Stimulated activated effector memory CD8-positive, alpha-beta T cell treated with anti-CD3 and anti-CD28 coated beads, Interleukin-12 subunit alpha, Interleukin-12 subunit beta, amount 100 ng/mL, for 72 hours (primary cell): Measurements from ENCODE around the gene RIMBP2.

Experiments
- ATAC-seq: fragments of 150-1000 bp; cut with Tn5 transposase; 2 replicates; pipeline ENCODE4 v1.10.0; 2021
- DNase-seq, 2 donors: peaks; one replicate each; pipeline ENCODE4 v3.0.0; 2021 to 2022; ENCODE audit warnings: low spot score in 2 of 2
- H3K27ac Mint-ChIP-seq: one replicate; pipeline ENCODE4 v1.8.0; 2022; ENCODE audit warnings: mild to moderate bottlenecking, mixed read lengths
- H3K36me3 Mint-ChIP-seq: one replicate; pipeline ENCODE4 v1.8.0; 2022; ENCODE audit warnings: mild to moderate bottlenecking, mixed read lengths
- H3K4me1 Mint-ChIP-seq: one replicate; pipeline ENCODE4 v1.8.0; 2022; ENCODE audit warnings: mixed read lengths
- H3K4me3 Mint-ChIP-seq: one replicate; pipeline ENCODE4 v1.8.0; 2022; ENCODE audit warnings: mild to moderate bottlenecking, mixed read lengths
- H3K9me3 Mint-ChIP-seq: one replicate; pipeline ENCODE4 v1.8.0; 2022; ENCODE audit warnings: mixed read lengths

Gene RIMBP2

DNA sequence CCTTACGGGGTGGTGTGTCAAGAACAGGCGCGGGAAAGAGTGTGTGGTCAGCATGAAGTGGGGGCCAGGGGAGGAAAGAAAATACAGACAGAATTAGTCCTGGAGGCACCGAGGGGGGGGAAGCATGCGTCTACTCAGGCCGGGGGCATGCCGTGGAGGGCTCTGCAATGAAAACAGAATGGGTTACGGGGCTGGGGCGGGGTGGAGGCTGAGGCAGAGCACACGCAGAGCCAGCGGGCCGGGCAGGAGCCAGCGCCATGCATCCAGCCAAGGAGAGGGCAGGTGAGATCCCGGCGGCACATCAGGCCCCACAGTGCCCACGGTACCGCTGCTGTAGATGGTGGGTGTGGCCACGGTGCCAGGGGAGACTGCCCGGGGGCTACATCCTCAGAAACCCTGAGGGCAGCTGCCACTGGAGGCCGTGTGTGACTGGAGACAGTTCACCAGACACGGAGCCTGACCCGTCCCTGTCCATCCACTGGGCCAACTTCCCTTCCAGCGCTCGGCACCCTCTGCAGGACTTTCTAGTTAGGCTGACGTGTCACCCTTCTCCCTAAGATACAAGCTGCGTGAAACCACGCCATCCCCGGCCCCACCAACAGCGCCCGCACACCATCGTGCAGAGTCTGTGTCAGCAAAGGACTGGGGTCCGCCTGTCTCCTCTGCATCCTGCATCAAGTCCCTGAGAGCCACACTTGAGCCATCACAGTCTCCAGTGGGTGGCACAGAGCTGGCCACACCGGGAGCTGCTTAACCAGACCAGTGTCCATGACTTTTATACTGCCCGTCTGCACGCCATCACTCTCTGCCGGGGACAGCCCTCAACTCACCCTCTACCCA, 291.0 kb downstream of the RIMBP2 start:
- Mint-ChIP-seq H3K4me3 (no peak overlapping the region), H3K36me3 (no peaks in the 10 kb centered on the region), H3K27ac (no peak overlapping the region), H3K9me3 (no peaks in the 10 kb centered on the region), H3K4me1 (no peaks in the 10 kb centered on the region)
- ATAC-seq (no peak), DNase-seq (no peak)

DNA sequence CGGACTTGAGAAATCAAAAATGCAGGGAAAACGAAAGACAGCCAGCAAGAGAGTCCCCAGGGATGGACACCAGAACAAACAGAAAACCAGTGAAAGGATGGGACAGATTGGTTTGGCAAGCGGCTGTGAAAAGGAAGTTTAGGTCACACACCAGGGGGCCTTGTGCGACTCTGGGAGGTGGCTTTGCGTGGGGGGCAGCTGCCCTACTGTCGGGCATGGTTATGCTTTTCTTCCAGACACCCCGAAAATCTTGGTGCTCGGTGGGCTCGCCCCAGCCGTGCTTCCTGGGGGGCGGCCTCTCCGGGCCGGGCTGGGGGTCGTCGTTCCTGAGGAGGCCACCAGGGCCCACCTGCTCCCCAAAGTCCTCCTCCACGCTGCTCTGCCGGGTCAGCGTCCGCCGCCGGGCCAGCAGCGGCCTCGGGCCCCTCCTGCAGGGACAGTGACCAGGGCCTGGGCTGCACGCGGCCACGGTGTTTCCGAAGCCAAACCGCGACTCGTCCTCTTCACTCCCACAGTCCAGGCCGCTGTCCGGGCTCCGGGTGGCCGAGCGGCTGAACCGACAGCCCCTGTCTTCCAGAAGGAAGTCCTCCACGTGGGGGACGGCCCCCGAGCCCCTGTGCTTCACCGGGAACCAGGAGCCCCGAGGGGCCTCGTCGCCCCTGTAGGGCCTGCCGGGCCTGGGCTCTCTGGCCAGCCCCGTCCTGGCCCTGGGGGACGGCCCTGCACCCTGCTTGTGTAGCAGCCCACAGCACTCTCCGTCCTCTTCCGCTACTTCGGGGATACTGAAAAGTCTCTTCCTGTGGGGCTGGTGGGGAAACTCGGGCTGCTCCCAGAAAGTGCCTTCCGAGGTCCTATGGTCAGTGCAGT, 291.9 kb downstream of the RIMBP2 start:
- Mint-ChIP-seq H3K9me3 (no peaks in the 10 kb centered on the region), H3K4me1 (no peaks in the 10 kb centered on the region), H3K36me3 (no peaks in the 10 kb centered on the region), H3K27ac (no peak overlapping the region), H3K4me3 (no peak overlapping the region)
- ATAC-seq (no peak), DNase-seq (no peak)

- no peaks in the 10 kb centered on the region for H3K9me3 Mint-ChIP-seq
- no peak for ATAC-seq
These were observed 293.0 kb downstream of the RIMBP2 start for GRCh38 chr12:130423136-130423535.

DNA sequence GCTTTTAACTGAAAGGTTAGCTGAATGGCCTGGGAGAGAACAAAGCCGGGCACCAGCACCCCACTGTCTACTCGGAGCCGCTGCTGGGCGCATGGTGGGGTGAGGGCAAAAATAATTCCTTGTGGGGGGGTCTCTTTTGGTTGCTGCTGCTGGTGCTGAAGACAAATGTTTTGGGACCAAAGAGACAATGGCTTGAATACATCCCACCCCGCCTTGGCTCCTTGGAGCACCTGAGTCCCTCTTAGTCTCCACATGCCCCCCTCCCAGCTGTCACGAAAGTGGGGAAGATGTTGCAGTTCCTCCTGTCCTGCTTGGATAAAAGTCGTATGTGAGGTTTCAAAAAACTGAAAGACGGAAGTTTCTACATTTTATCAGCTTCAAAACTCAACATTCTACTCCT, 293.4 kb downstream of the RIMBP2 start:
- Mint-ChIP-seq H3K4me1 (no peaks in the 10 kb centered on the region), H3K9me3 (no peaks in the 10 kb centered on the region), H3K36me3 (no peaks in the 10 kb centered on the region), H3K27ac (no peak overlapping the region), H3K4me3 (no peak overlapping the region)
- ATAC-seq (no peak), DNase-seq (no peak)

More at GRCh38 chr12:130423136-130423535, 293.0 kb downstream of the RIMBP2 start:
- H3K4me3 Mint-ChIP-seq = no peak overlapping the region
- no peak for DNase-seq
- no peak overlapping the region for H3K27ac Mint-ChIP-seq
- no peaks in the 10 kb centered on the region for H3K36me3 Mint-ChIP-seq
- H3K4me1 Mint-ChIP-seq = no peaks in the 10 kb centered on the region

- no peak for ATAC-seq
These were observed 294.2 kb downstream of the RIMBP2 start for GRCh38 chr12:130421896-130422295.

DNA sequence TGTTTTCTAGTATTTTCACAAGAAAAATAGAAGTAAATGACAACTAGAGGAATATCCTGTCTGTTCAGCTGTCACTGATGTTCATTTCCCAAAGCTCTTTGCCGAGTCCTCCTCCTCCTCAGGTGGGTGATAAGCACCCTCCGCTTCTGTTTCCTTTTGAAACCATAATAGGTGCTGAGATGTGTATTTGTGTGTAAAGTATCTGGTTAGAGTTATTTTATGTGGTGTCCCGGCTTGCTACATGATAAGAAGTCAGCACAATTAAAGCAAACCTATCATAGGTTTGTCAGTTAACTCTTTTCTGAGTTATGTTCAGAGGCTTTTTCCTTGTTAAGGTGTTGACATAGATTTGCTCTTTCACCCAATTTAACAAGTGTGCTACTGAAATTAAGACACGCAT, 296.0 kb downstream of the RIMBP2 start:
- Mint-ChIP-seq H3K9me3 (no peaks in the 10 kb centered on the region), H3K36me3 (no peaks in the 10 kb centered on the region), H3K4me1 (no peaks in the 10 kb centered on the region), H3K4me3 (no peak overlapping the region), H3K27ac (no peak overlapping the region)
- no peak for DNase-seq
- ATAC-seq = no peak

More at GRCh38 chr12:130421896-130422295, 294.2 kb downstream of the RIMBP2 start:
- Mint-ChIP-seq H3K36me3 (no peaks in the 10 kb centered on the region), H3K9me3 (no peaks in the 10 kb centered on the region), H3K4me3 (no peak overlapping the region), H3K27ac (no peak overlapping the region), H3K4me1 (no peaks in the 10 kb centered on the region)
- DNase-seq = no peak

GRCh38 chr12:130419116-130419515, 297.0 kb downstream of the RIMBP2 start:
- Mint-ChIP-seq H3K4me1 (no peaks in the 10 kb centered on the region), H3K4me3 (no peak overlapping the region), H3K9me3 (no peaks in the 10 kb centered on the region), H3K27ac (no peak overlapping the region), H3K36me3 (no peaks in the 10 kb centered on the region)
- DNase-seq = no peak
- ATAC-seq = peak; percentile 13

DNA sequence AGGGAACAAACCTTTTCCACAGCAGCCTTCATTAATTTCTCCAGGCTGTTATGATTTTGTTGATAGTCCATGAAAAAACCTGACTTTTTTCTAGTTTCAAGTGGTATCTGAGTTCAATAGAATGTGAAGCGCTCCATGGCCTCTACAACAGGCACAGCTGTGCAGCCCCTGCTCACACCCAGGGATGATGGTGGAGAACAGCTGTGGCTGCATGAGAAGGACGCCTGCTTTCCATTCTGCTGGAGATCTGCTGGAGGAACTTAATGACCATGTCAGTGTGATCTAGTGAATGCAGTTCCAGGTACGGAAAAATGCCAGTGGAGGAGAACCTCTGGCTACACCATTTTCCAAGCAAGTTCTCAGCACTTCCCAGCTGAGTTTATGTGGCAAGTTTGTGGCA, 297.8 kb downstream of the RIMBP2 start:
- DNase-seq (no peak), ATAC-seq (no peak)
- Mint-ChIP-seq H3K36me3 (no peaks in the 10 kb centered on the region), H3K4me3 (no peak overlapping the region), H3K4me1 (no peaks in the 10 kb centered on the region), H3K27ac (no peak overlapping the region), H3K9me3 (no peaks in the 10 kb centered on the region)

DNA sequence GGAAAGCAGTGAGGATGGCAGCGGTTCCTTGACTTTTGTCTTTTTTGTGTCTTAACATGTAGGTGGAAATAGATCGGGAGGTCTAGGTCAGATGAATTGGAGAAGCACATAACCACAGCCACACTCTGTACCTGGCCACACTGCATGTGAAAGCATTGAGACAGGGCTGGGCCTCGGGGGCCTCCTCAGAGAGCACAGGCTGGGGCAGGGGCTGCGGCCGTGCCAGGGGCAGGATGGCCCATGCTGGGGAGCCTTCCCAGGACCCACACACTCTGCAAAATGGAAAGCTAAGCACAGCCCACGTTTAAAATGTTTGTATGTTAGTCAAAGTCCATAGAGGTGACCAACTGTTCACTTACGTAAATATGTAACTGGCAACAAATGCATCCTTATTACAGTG, 301.7 kb downstream of the RIMBP2 start:
- no peaks in the 10 kb centered on the region for H3K9me3 Mint-ChIP-seq
- ATAC-seq (no peak), DNase-seq (peak in 1 of 2 donors; percentile 22)
- no peaks in the 10 kb centered on the region for H3K4me1 Mint-ChIP-seq
- H3K27ac Mint-ChIP-seq = no peak overlapping the region
- H3K36me3 Mint-ChIP-seq = no peaks in the 10 kb centered on the region
- no peak overlapping the region for H3K4me3 Mint-ChIP-seq

DNA sequence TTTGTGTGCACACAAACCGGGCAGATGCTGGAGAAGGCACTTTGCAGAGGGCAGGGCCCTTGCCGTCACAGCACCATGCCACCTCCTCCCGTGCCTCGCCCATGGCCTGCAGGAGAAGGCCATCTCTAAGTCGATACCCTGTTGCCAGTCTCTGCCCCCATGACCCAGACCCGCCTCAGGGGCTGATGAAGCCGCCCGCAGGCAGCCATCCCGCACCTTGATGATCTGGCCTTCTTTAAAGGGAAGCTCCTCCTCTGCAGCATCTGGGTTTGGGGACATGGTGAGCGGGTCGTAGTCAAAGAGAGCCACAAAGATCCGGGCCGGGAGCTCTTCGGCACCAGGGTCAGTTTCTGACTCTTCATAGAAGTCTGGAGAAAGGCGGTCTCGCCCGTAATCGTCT, 302.2 kb downstream of the RIMBP2 start:
- Mint-ChIP-seq H3K27ac (no peak overlapping the region), H3K36me3 (no peaks in the 10 kb centered on the region), H3K4me1 (no peaks in the 10 kb centered on the region), H3K9me3 (no peaks in the 10 kb centered on the region), H3K4me3 (no peak overlapping the region)
- no peak for ATAC-seq
- peak in 1 of 2 donors; percentile 23 for DNase-seq

- ATAC-seq (no peak), DNase-seq (no peak)
- Mint-ChIP-seq H3K4me1 (no peaks in the 10 kb centered on the region), H3K27ac (no peak overlapping the region), H3K9me3 (no peaks in the 10 kb centered on the region), H3K4me3 (no peak overlapping the region), H3K36me3 (no peaks in the 10 kb centered on the region)
These were observed 303.7 kb downstream of the RIMBP2 start for GRCh38 chr12:130412384-130412783.

DNA sequence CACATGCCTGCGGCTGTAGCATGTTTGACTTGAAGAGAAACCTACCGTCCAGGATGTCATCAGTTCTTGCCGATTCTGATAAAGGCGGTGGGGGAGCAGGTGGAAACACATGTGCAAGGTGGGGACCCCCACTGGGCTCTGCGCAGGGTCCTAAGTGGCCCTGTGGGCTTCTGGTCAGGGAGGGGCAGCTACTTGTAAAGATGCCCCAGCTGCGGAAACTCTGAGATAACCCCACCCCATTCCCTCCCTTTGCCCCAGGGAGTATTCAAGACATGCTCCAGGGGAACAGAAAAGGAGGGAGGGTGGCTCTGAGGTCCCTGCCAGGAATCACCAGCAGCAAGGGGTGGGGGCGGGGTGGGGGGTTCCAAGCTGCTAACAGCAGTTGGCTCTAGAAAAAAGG, 310.8 kb downstream of the RIMBP2 start:
- no peak overlapping the region for H3K4me3 Mint-ChIP-seq
- H3K36me3 Mint-ChIP-seq = no peaks in the 10 kb centered on the region
- no peak for DNase-seq
- no peak for ATAC-seq
- H3K27ac Mint-ChIP-seq = no peak overlapping the region
- no peaks in the 10 kb centered on the region for H3K9me3 Mint-ChIP-seq
- no peaks in the 10 kb centered on the region for H3K4me1 Mint-ChIP-seq

GRCh38 chr12:130401703-130402102, 314.4 kb downstream of the RIMBP2 start:
- DNase-seq (no peak), ATAC-seq (no peak)
- Mint-ChIP-seq H3K27ac (no peak overlapping the region), H3K4me3 (no peak overlapping the region), H3K9me3 (no peaks in the 10 kb centered on the region), H3K4me1 (no peaks in the 10 kb centered on the region), H3K36me3 (no peaks in the 10 kb centered on the region)

GRCh38 chr12:130398100-130398848, 317.8 kb downstream of the RIMBP2 start:
- H3K9me3 Mint-ChIP-seq = peaks cover 3% of the 10 kb centered on the region
- H3K4me3 Mint-ChIP-seq = no peak overlapping the region
- ATAC-seq (no peak), DNase-seq (no peak)
- no peaks in the 10 kb centered on the region for H3K36me3 Mint-ChIP-seq
- H3K4me1 Mint-ChIP-seq = no peaks in the 10 kb centered on the region
- no peak overlapping the region for H3K27ac Mint-ChIP-seq

DNA sequence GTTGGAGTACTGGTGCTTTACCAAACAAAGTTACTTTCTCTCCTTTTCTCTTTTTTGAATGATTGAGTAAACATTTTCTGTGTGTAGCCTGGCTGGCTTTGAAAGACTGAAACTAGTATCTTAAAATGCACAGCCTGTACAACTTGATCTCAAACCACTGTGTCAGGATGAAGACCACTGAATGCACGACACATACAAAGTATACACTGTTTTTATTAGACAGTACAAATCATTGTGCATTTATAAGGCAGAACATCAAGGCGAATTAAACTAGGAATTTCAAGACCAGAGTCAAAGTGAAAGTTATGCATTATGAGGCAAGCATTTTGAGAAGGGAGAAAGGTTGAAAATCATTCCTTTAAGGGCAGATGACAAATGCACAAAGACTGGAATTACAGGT, 319.4 kb downstream of the RIMBP2 start:
- H3K4me1 Mint-ChIP-seq = no peaks in the 10 kb centered on the region
- ATAC-seq = no peak
- no peak overlapping the region for H3K4me3 Mint-ChIP-seq
- peaks cover 3% of the 10 kb centered on the region for H3K9me3 Mint-ChIP-seq
- H3K36me3 Mint-ChIP-seq = no peaks in the 10 kb centered on the region
- DNase-seq = no peak
- H3K27ac Mint-ChIP-seq = no peak overlapping the region
